Mesendoderm (in vitro differentiated cells): ENCODE data around the gene ADGRG3.

ENCODE experiments used
- DNase-seq: peaks from one replicate; pipeline ENCODE4 v3.0.0; 2013
- H2AK5ac ChIP-seq: 2 replicates; pipeline ENCODE4 v1.6.1; 2013; ENCODE audit warnings: low read length, inconsistent platforms
- H2BK120ac ChIP-seq: 2 replicates; pipeline ENCODE4 v1.6.1; 2013; ENCODE audit warnings: low read depth, mild to moderate bottlenecking, low read length, moderate library complexity, mixed read lengths
- H2BK15ac ChIP-seq: replicated peaks from 2 replicates; pipeline ENCODE4 v1.6.1; 2013; ENCODE audit warnings: low read depth, mild to moderate bottlenecking, moderate library complexity
- H2BK5ac ChIP-seq: 2 replicates; pipeline ENCODE4 v1.6.1; 2013; ENCODE audit warnings: low read length, inconsistent platforms
- H3K18ac ChIP-seq: 2 replicates; pipeline ENCODE4 v1.6.1; 2013; ENCODE audit warnings: mild to moderate bottlenecking, low read length, mixed read lengths
- H3K23ac ChIP-seq: one replicate; pipeline ENCODE4 v1.6.1; 2013; ENCODE audit warnings: low read length
- H3K27ac ChIP-seq: 2 replicates; pipeline ENCODE4 v1.5.1; 2013; ENCODE audit warnings: low read depth, mild to moderate bottlenecking, inconsistent platforms, low read length, moderate library complexity
- H3K27me3 ChIP-seq: 2 replicates; pipeline ENCODE4 v1.6.1; 2013; ENCODE audit warnings: low read length, control low read depth, mild to moderate bottlenecking, inconsistent platforms; ENCODE audit not compliant: insufficient read depth, poor library complexity
- H3K36me3 ChIP-seq: 2 replicates; pipeline ENCODE4 v1.6.1; 2013; ENCODE audit warnings: low read length, inconsistent platforms; ENCODE audit not compliant: control insufficient read depth, insufficient read depth
- H3K4ac ChIP-seq: one replicate; pipeline ENCODE4 v1.6.1; 2013; ENCODE audit warnings: low read depth, mild to moderate bottlenecking, low read length, moderate library complexity
- H3K4me1 ChIP-seq: 2 replicates; pipeline ENCODE4 v1.6.1; 2013; ENCODE audit warnings: low read depth, low read length, inconsistent platforms; ENCODE audit not compliant: control insufficient read depth
- H3K4me2 ChIP-seq: 2 replicates; pipeline ENCODE4 v1.6.1; 2013; ENCODE audit warnings: low read length
- H3K4me3 ChIP-seq: 2 replicates; pipeline ENCODE4 v1.5.1; 2013; ENCODE audit warnings: mild to moderate bottlenecking, low read length
- H3K56ac ChIP-seq: one replicate; pipeline ENCODE4 v1.6.1; 2013; ENCODE audit warnings: low read length
- H3K79me1 ChIP-seq: 2 replicates; pipeline ENCODE4 v1.6.1; 2013; ENCODE audit warnings: low read length, inconsistent platforms
- H3K79me2 ChIP-seq: 2 replicates; pipeline ENCODE4 v1.6.1; 2013; ENCODE audit warnings: mild to moderate bottlenecking, low read length; ENCODE audit not compliant: control insufficient read depth, insufficient read depth
- H3K9ac ChIP-seq: 2 replicates; pipeline ENCODE4 v1.6.1; 2013; ENCODE audit warnings: low read length, inconsistent platforms
- H4K5ac ChIP-seq: one replicate; pipeline ENCODE4 v1.6.1; 2013; ENCODE audit warnings: low read length
- H4K8ac ChIP-seq: one replicate; pipeline ENCODE4 v1.6.1; 2013; ENCODE audit warnings: low read depth, mild to moderate bottlenecking, control low read depth, low read length, moderate library complexity
- WGBS: extraction: QIAGEN DNeasy Blood & Tissue Kit; methylation state at CpG from one replicate; pipeline ENCODE4 v1.1.7; 2013; ENCODE audit warnings: low lambda C conversion rate, missing lambda C conversion rate; ENCODE audit not compliant: insufficient coverage; ENCODE audit errors: extremely low coverage; 5-methylcytosine and 5-hydroxymethylcytosine counted together

Gene ADGRG3

DNA sequence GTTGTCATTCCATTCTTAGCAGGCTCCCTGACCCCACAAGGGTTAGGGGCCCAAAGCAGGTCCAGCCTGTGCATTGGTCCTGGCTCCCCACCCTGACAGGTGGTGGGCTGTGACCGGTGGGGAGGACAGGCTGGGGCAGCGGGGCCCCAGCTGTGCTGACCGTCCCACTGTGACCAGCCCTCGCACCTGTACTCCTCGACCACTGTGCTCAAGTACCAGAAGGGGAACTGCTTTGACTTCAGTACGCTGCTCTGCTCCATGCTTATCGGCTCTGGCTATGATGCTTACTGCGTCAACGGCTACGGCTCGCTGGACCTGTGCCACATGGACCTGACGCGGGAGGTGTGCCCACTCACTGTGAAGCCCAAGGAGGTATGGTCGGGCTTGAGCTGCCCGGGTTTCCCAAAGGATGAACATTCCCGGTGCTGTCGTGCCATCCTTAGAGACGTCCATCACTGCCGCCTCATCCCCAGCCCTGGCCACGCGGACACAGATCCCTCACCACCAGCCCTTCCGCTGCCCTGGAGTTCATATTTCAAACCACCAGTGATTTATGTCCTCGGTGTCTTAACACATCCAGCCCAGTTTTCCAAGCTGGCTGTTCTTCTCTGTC lies 33.8 kb downstream of the ADGRG3 start:
- no peak overlapping the region for H2BK5ac ChIP-seq
- H3K27me3 ChIP-seq: no peaks in the 10 kb centered on the region
- no peak overlapping the region for H4K5ac ChIP-seq
- H3K23ac ChIP-seq: no peak overlapping the region
- H2AK5ac ChIP-seq: no peak overlapping the region
- H3K27ac ChIP-seq: no peak overlapping the region
- no peak overlapping the region for H2BK120ac ChIP-seq
- no peaks in the 10 kb centered on the region for H3K79me1 ChIP-seq
- no peak overlapping the region for H3K4me3 ChIP-seq
- H3K79me2 ChIP-seq: no peaks in the 10 kb centered on the region
- H3K4me1 ChIP-seq: no peaks in the 10 kb centered on the region
- no peak overlapping the region for H3K4me2 ChIP-seq
- no peak for DNase-seq
- H3K4ac ChIP-seq: no peak overlapping the region
- H3K18ac ChIP-seq: no peak overlapping the region
- no peak overlapping the region for H4K8ac ChIP-seq
- no peak overlapping the region for H3K56ac ChIP-seq
- no peak overlapping the region for H3K9ac ChIP-seq
- H3K36me3 ChIP-seq: no peaks in the 10 kb centered on the region
- no CpG with 5 or more reads among the region's 23 CpGs for WGBS
- no peak overlapping the region for H2BK15ac ChIP-seq

DNA sequence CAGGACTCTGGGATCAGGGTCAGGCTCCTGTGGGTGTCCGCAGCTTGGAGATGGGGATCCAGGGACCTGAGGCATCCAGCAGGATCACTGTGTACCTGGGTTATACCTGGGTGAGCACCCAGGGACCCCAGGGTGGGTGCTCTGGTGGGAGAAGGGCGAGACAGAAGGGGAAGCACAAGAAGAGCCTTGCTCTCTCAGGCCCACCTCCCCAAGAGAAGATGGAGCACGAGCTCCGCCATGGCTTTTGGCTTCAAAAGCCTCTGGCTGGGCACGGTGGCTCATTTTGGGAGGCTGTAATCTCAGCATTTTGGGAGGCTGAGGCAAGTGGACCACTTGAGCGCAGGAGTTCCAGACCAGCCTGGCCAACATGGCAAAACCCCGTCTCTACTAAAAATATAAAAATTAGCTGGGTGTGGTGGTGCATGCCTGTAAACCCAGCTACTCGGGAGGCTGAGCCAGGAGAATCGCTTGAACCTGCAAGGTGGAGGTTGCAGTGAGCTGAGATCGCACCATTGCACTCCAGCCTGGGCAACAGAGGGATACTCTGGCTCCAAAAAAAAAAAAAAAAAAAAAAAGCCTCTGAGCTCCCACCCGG lies 35.4 kb downstream of the ADGRG3 start:
- H3K4ac ChIP-seq: no peak overlapping the region
- no peak overlapping the region for H4K5ac ChIP-seq
- no peak for DNase-seq
- no peak overlapping the region for H2BK120ac ChIP-seq
- H3K79me2 ChIP-seq: no peaks in the 10 kb centered on the region
- H3K4me2 ChIP-seq: no peak overlapping the region
- no peak overlapping the region for H2BK5ac ChIP-seq
- H3K27ac ChIP-seq: no peak overlapping the region
- no peak overlapping the region for H3K4me3 ChIP-seq
- no peaks in the 10 kb centered on the region for H3K27me3 ChIP-seq
- no peaks in the 10 kb centered on the region for H3K36me3 ChIP-seq
- H3K9ac ChIP-seq: no peak overlapping the region
- H3K56ac ChIP-seq: no peak overlapping the region
- no CpG with 5 or more reads among the region's 11 CpGs for WGBS
- no peak overlapping the region for H2AK5ac ChIP-seq
- H4K8ac ChIP-seq: no peak overlapping the region
- H3K18ac ChIP-seq: no peak overlapping the region
- no peaks in the 10 kb centered on the region for H3K79me1 ChIP-seq
- no peaks in the 10 kb centered on the region for H3K4me1 ChIP-seq
- no peak overlapping the region for H3K23ac ChIP-seq
- H2BK15ac ChIP-seq: no peak overlapping the region

DNA sequence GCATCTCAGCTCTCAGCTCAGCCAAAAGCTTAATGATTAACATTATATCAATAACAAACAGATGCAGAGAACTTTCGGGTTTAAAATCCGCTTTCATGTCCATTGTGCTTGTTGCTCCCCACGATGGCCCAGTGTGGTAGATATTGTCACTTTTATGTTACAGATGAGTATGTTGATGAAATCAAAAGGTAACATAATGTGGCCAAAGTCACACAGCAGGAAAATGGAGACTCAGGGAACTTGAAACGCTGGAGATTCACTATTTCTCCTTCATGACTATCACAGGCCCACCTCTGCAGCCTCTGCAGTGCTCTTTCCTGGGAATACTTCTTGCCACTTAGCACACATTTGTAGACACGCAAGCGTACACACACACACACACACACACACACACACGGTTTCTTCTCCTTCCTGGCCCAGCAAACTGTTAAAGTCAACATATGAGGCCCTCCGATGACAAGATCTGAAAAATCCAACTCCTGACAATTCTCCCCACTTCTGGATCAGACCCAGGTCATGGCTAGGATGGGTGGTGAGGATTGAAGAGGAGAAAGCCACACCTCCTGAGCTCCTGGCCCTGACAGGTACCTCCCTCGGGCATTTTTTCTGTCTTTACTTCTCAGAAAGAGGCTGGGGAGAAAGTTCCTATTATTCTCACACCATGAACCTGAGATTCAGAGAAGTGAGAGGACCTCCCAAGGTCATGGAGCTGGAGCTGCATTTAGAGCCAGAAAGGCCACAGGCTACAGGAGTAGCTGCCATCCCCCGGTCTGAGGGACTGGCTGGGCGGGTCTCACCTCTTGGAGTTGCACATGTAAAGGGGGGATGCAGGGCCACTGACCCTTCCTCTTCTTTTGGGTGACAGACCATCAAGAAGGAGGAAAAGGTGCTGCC lies 36.2 kb downstream of the ADGRG3 start:
- no peak overlapping the region for H4K5ac ChIP-seq
- H3K4ac ChIP-seq: no peak overlapping the region
- H3K23ac ChIP-seq: no peak overlapping the region
- no peak overlapping the region for H3K4me2 ChIP-seq
- no CpG with 5 or more reads among the region's 11 CpGs for WGBS
- H3K36me3 ChIP-seq: no peaks in the 10 kb centered on the region
- H3K56ac ChIP-seq: no peak overlapping the region
- H3K18ac ChIP-seq: no peak overlapping the region
- no peak overlapping the region for H3K4me3 ChIP-seq
- DNase-seq: no peak
- no peak overlapping the region for H2AK5ac ChIP-seq
- no peaks in the 10 kb centered on the region for H3K27me3 ChIP-seq
- H3K27ac ChIP-seq: no peak overlapping the region
- H3K79me2 ChIP-seq: no peaks in the 10 kb centered on the region
- no peak overlapping the region for H4K8ac ChIP-seq
- no peak overlapping the region for H3K9ac ChIP-seq
- H3K4me1 ChIP-seq: no peaks in the 10 kb centered on the region
- no peak overlapping the region for H2BK120ac ChIP-seq
- no peaks in the 10 kb centered on the region for H3K79me1 ChIP-seq
- no peak overlapping the region for H2BK5ac ChIP-seq
- no peak overlapping the region for H2BK15ac ChIP-seq

GRCh38 chr16:57704905-57705852 lies 37.1 kb downstream of the ADGRG3 start:
- Histone ChIP-seq H3K27ac (no peak overlapping the region), H3K79me2 (no peaks in the 10 kb centered on the region), H3K23ac (no peak overlapping the region), H3K18ac (no peak overlapping the region), H2BK120ac (no peak overlapping the region), H2AK5ac (no peak overlapping the region), H2BK5ac (no peak overlapping the region), H3K36me3 (no peaks in the 10 kb centered on the region), H3K9ac (no peak overlapping the region), H3K4me3 (no peak overlapping the region), H3K56ac (no peak overlapping the region), H3K4me1 (no peaks in the 10 kb centered on the region), H3K4ac (no peak overlapping the region), H4K8ac (no peak overlapping the region), H2BK15ac (no peak overlapping the region), H3K27me3 (no peaks in the 10 kb centered on the region), H3K4me2 (no peak overlapping the region), H3K79me1 (no peaks in the 10 kb centered on the region), H4K5ac (no peak overlapping the region)
- no peak for DNase-seq
- 100% methylated on average over 1 of the region's 4 CpGs for WGBS

GRCh38 chr16:57706717-57707116 lies 38.6 kb downstream of the ADGRG3 start:
- Histone ChIP-seq H3K79me1 (no peaks in the 10 kb centered on the region), H3K27me3 (no peaks in the 10 kb centered on the region), H4K5ac (no peak overlapping the region), H3K4me3 (no peak overlapping the region), H2AK5ac (no peak overlapping the region), H3K9ac (no peak overlapping the region), H2BK15ac (no peak overlapping the region), H2BK120ac (no peak overlapping the region), H4K8ac (no peak overlapping the region), H3K18ac (no peak overlapping the region), H2BK5ac (no peak overlapping the region), H3K27ac (no peak overlapping the region), H3K56ac (no peak overlapping the region), H3K36me3 (no peaks in the 10 kb centered on the region), H3K23ac (no peak overlapping the region), H3K4ac (no peak overlapping the region), H3K4me2 (no peak overlapping the region), H3K4me1 (no peaks in the 10 kb centered on the region), H3K79me2 (no peaks in the 10 kb centered on the region)
- no CpG with 5 or more reads among the region's 1 CpG for WGBS
- DNase-seq: no peak
